ENCODE results near the gene TYW5.

DNA sequence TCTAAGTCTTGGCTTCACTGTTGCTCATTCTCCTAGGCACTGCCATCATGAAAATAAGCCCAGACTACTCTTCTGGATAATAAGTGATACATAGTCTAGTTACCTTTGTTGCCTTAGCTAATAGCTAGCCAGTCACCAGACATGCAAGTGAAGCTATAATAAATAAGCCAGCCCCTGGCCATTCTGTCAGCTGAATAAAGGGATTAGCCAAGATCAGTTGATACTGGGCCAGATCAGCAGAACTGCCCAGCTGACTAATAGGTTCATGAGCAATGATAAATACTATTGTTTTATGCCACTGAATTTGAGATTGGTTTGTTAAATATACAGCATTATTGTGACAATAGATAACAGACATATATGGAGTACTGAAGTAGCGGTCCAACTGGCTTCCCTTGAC is 52.2 kb downstream of the TYW5 start:
- TF ChIP-seq, protein P1, sequence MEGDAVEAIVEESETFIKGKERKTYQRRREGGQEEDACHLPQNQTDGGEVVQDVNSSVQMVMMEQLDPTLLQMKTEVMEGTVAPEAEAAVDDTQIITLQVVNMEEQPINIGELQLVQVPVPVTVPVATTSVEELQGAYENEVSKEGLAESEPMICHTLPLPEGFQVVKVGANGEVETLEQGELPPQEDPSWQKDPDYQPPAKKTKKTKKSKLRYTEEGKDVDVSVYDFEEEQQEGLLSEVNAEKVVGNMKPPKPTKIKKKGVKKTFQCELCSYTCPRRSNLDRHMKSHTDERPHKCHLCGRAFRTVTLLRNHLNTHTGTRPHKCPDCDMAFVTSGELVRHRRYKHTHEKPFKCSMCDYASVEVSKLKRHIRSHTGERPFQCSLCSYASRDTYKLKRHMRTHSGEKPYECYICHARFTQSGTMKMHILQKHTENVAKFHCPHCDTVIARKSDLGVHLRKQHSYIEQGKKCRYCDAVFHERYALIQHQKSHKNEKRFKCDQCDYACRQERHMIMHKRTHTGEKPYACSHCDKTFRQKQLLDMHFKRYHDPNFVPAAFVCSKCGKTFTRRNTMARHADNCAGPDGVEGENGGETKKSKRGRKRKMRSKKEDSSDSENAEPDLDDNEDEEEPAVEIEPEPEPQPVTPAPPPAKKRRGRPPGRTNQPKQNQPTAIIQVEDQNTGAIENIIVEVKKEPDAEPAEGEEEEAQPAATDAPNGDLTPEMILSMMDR (IDR thresholded peaks at IDR 0.05): no peak
- TF ChIP-seq POLR2A (IDR thresholded peaks at IDR 0.05): no peak
